ENCODE data around the gene PLPP6. TPM values are rescaled to one million over a fixed set of nuclear protein-coding genes. Genes with fewer than 3 reads are reported as not detected.
A peak's percentile ranks its signal among the peaks of the same experiment; 100 is the strongest.
"Not testable (repeated sequence)": the region's sequence is repeated elsewhere in the genome, so short reads cannot be mapped to it uniquely, and the experiment has no call there.

PLPP6 gene
- total and polyA plus RNA-seq, 8 donors: 4.8 to 11.5 (median 7.1) TPM

DNA sequence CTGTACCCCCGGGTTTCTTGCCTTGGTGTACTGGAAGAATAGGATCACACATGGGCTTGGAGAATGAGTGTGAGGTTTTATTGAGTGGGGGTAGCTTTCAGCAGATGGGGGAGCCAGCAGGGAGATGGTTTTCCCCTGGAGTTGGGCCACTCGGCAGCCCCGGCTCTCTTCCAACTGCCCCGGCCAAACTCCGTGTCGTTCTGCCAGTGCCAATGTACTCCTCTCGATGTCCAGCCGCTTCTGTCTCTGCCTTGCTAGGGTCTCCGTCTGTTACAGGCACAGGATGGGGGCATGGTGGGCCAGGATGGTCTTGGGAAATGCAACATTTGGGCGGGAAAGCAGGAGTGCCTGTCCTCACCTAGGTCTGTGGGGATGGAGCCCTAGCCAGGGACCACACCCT lies 7.6 kb upstream of the PLPP6 start:
- H3K4me1 ChIP-seq: peaks cover 3 to 20% (median 7%) of the 10 kb centered on the region in 3 donors
- ATAC-seq (no peak), DNase-seq (no peak), FAIRE-seq (no peak)
- TF ChIP-seq, protein P1, sequence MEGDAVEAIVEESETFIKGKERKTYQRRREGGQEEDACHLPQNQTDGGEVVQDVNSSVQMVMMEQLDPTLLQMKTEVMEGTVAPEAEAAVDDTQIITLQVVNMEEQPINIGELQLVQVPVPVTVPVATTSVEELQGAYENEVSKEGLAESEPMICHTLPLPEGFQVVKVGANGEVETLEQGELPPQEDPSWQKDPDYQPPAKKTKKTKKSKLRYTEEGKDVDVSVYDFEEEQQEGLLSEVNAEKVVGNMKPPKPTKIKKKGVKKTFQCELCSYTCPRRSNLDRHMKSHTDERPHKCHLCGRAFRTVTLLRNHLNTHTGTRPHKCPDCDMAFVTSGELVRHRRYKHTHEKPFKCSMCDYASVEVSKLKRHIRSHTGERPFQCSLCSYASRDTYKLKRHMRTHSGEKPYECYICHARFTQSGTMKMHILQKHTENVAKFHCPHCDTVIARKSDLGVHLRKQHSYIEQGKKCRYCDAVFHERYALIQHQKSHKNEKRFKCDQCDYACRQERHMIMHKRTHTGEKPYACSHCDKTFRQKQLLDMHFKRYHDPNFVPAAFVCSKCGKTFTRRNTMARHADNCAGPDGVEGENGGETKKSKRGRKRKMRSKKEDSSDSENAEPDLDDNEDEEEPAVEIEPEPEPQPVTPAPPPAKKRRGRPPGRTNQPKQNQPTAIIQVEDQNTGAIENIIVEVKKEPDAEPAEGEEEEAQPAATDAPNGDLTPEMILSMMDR (IDR thresholded peaks at IDR 0.05): no peak
- H3K27ac ChIP-seq: no peak overlapping the region
- H3K9me3 ChIP-seq: no peaks in the 10 kb centered on the region
- H3K27me3 ChIP-seq: no peaks in the 10 kb centered on the region
- intact Hi-C loops (cut with DNase I): no loop called here
- 94 to 95% methylated on average over 10 of the region's 10 CpGs for WGBS, 2 donors
- H3K36me3 ChIP-seq: peaks cover 0 to 8% (median 0%) of the 10 kb centered on the region in 3 donors
- no peak overlapping the region for H3K4me3 ChIP-seq

DNA sequence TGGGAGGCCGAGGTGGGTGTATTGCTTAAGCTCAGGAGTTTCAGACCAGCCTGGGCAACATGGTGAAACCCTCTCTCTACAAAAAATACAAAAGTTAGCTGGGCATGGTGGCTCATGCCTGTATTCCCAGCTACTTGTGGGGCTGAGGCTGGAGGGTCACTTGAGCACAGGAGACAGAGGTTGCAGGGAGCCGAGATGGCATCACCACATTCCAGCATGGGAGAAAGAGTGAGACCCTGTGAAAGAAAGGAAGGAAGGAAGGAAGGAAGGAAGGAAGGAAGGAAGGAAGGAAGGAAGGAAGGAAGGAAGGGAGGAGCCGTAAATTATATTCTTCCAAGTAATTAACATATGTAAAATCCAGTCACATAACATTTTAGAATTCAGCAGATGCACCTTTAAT lies 5.9 kb upstream of the PLPP6 start:
- 89 to 90% methylated on average over 3 of the region's 3 CpGs for WGBS, 2 donors
- H3K4me3 ChIP-seq; ATAC-seq; H3K27ac ChIP-seq; FAIRE-seq; H3K27me3 ChIP-seq; DNase-seq; H3K9me3 ChIP-seq; intact Hi-C loops (cut with DNase I); H3K36me3 ChIP-seq: not testable (repeated sequence)
- peaks cover 3 to 20% (median 7%) of the 10 kb centered on the region in 3 donors for H3K4me1 ChIP-seq

DNA sequence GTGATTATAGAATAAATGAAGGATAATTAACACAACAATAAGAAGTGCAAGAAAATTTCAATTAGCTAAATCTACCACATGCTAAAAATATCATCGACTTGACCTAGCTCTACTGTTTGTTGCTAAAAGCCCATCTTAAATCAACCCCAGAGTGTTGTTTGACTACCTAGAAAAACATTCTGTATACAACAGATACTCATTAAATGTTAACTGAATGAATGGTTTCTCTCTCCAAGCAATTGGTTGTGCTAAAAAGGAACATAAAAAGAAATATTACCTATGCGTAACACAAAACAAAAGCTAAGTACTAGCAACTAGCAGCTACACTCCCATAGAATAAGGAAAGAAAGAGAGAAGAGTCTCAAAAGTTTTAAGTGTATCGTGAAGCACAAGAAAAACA lies 5.5 kb upstream of the PLPP6 start:
- DNase-seq (no peak), FAIRE-seq (no peak), ATAC-seq (no peak)
- Histone ChIP-seq H3K9me3 (no peaks in the 10 kb centered on the region), H3K36me3 (peaks cover 0 to 8% (median 0%) of the 10 kb centered on the region in 3 donors), H3K4me1 (peaks cover 6 to 24% (median 7%) of the 10 kb centered on the region in 3 donors), H3K4me3 (no peak overlapping the region), H3K27me3 (no peaks in the 10 kb centered on the region), H3K27ac (no peak overlapping the region)
- TF ChIP-seq, protein P1 (IDR thresholded peaks at IDR 0.05): no peak
- WGBS, 2 donors: 91 to 95% methylated on average over 3 of the region's 3 CpGs
- intact Hi-C loops (cut with DNase I): no loop called here

DNA sequence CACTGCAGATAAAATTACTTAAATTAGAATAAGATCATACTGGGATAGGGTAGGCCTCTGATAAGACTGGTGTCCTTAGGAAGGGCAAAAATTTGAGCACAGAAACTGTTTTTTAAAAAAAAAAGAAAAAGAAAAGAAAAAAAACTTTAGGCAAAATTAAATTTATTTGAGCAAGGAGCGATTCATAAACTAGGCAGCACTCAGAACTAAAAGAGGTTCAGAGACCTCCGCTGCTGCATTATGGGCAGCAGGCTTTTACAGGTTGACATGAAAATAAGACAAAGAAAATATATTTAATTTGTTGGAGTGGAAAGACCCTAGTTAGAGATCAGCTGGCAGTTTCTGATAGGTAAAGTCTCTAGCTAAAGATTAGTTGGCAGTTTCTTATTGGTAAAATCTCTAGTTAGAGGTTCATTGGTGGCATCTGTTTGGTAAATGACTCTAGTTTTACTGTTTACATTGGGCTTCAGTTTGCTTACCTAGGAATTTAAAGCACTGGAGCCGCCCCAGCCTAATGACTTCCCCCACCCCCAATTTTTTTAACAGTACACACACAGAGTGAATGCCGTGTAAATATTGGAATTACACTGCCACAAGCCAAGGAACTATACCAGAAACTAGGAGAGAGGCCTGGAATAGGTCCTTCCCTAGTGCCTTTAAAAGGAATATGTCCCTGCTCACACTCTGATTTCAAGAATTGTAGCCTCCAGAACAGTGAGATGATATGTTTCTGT lies 4.5 kb upstream of the PLPP6 start:
- H3K36me3 ChIP-seq: peaks cover 0 to 8% (median 0%) of the 10 kb centered on the region in 3 donors
- DNase-seq: no peak
- no peaks in the 10 kb centered on the region for H3K27me3 ChIP-seq
- TF ChIP-seq, protein P1 (IDR thresholded peaks at IDR 0.05): no peak
- WGBS, 2 donors: 57 to 65% methylated on average over 4 of the region's 4 CpGs
- peak in 3 of 4 donors; percentile 46 to 50 (median 49) for ATAC-seq
- peaks cover 7 to 26% (median 10%) of the 10 kb centered on the region in 3 donors for H3K4me1 ChIP-seq
- no peaks in the 10 kb centered on the region for H3K9me3 ChIP-seq
- FAIRE-seq: no peak
- H3K4me3 ChIP-seq: no peak overlapping the region
- intact Hi-C loops (cut with DNase I): no loop called here
- peak overlapping the region in 2 of 4 donors; percentile 56 to 63 for H3K27ac ChIP-seq

DNA sequence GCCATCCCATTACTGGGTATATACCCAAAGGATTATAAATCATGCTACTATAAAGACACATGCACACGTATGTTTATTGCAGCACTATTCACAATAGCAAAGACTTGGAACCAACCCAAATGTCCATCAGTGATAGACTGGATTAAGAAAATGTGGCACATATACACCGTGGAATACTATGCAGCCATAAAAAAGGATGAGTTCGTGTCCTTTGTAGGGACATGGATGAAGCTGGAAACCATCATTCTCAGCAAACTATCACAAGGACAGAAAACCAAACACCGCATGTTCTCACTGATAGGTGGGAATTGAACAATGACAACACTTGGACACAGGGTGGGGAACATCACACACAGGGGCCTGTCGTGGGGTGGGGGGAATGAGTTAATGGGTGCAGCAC lies 1.4 kb upstream of the PLPP6 start:
- ATAC-seq; H3K4me3 ChIP-seq; H3K9me3 ChIP-seq; H3K36me3 ChIP-seq; DNase-seq; H3K27me3 ChIP-seq; FAIRE-seq; intact Hi-C loops (cut with DNase I): not testable (repeated sequence)
- peak overlapping the region in 1 of 4 donors; percentile 97 for H3K27ac ChIP-seq
- 79 to 86% methylated on average over 4 of the region's 5 CpGs for WGBS, 2 donors
- peaks cover 7 to 43% (median 21%) of the 10 kb centered on the region in 3 donors for H3K4me1 ChIP-seq

DNA sequence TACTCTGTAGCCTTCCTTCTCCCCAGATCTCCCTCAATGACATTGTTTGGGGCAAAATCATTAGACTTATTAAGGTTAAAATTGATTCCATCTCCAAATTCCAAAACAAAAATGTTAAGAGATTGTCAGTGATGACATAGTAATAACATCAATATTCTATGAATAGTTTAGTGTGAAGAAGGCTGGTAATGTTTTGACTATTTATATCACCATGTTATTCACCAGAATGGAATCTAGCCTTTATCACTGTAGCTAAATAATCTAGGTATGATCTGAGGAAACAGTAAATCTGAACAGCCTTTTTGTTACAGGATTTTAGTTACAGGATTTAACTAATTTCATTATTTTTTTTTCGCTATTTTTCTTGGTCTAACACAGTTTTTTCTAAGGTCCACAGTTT lies 929 bp upstream of the PLPP6 start:
- intact Hi-C loops (cut with DNase I): no loop called here
- Histone ChIP-seq H3K9me3 (no peaks in the 10 kb centered on the region), H3K36me3 (no peaks in the 10 kb centered on the region), H3K27ac (peak overlapping the region in 2 of 4 donors; percentile 97), H3K4me1 (peaks cover 7 to 43% (median 21%) of the 10 kb centered on the region in 3 donors), H3K4me3 (no peak overlapping the region), H3K27me3 (no peaks in the 10 kb centered on the region)
- TF ChIP-seq, protein P1 (IDR thresholded peaks at IDR 0.05): no peak
- FAIRE-seq: no peak
- 88 to 94% methylated on average over 1 of the region's 1 CpG for WGBS, 2 donors
- no peak for ATAC-seq
- DNase-seq: no peak
